K562 (cell line): ENCODE results near the gene BEST1. TPM values are rescaled to one million over a fixed set of nuclear protein-coding genes. Genes with fewer than 3 reads are reported as not detected.
A peak's percentile ranks its signal among the peaks of the same experiment; 100 is the strongest.

Experiments
- CEBPB ChIP-seq: fragments of 450-650 bp; IDR thresholded peaks from 2 replicates; pipeline ENCODE4 v1.6.1; 2016; ENCODE audit warnings: missing genetic modification characterization, missing compliant biosample characterization
- GATAD2B ChIP-seq: fragments of 450-650 bp; IDR thresholded peaks from 2 replicates; pipeline ENCODE4 v1.6.1; 2017; ENCODE audit warnings: mild to moderate bottlenecking, borderline replicate concordance
- NR4A1 ChIP-seq, 2 experiments: fragments of 250-450 bp in 1 of 2; fragments of 450-650 bp in 1 of 2; sonication (Bioruptor Pico) in 1 of 2; IDR thresholded peaks; 2 replicates each; pipeline versions ENCODE4 v1.4.0 to v1.6.1; 2016 to 2020; ENCODE audit warnings: mild to moderate bottlenecking in 2 of 2, missing compliant biosample characterization in 1 of 2, missing genetic modification characterization in 1 of 2, moderate library complexity in 1 of 2
- PBX2 ChIP-seq, 2 experiments: IDR thresholded peaks in 1 of 2; conservative IDR thresholded peaks in 1 of 2; 2 replicates each; pipeline ENCODE4 v1.6.1; 2016; ENCODE audit warnings: low read depth in 2 of 2, mild to moderate bottlenecking in 1 of 2, missing compliant biosample characterization in 1 of 2, missing genetic modification characterization in 1 of 2, moderate library complexity in 1 of 2
- RHOXF2B ChIP-seq: fragments of 250-450 bp; sonication (Bioruptor Pico); conservative IDR thresholded peaks from 2 replicates; pipeline ENCODE4 v1.5.1; 2021
- SMAD2 ChIP-seq: fragments of 150-350 bp; IDR thresholded peaks from 2 replicates; pipeline ENCODE4 v1.6.1; 2014; ENCODE audit warnings: low read depth, mild to moderate bottlenecking, low read length
- TAL1 ChIP-seq: fragments of 450-650 bp; IDR thresholded peaks from 2 replicates; pipeline ENCODE4 v1.6.1; 2016; ENCODE audit warnings: mild to moderate bottlenecking
- ZNF707 ChIP-seq: fragments of 250-450 bp; sonication (Bioruptor Pico); conservative IDR thresholded peaks from 2 replicates; pipeline ENCODE4 v1.8.0; 2022; ENCODE audit warnings: inconsistent platforms, mild to moderate bottlenecking, moderate library complexity
- ZNF77 ChIP-seq: fragments of 250-450 bp; sonication (Bioruptor Pico); IDR thresholded peaks from 2 replicates; pipeline ENCODE4 v1.5.0; 2020
- polyA plus RNA-seq, 8 experiments: library from polyadenylated mRNA; depleted of rRNA in 4 of 8; stranded (reverse) in 5 of 8; unstranded in 3 of 8; fragments of >200 nt; fragmentation: Nextera tagmentation in 2 of 8; fragmentation: Illumina TruSeq in 1 of 8; extraction: Ambion mirVana in 2 of 8; extraction: Trizol in 1 of 8; gene quantifications; 2 replicates each; pipeline versions ENCODE4 v1.2.1 to v1.2.3, GENCODE V29; 2011 to 2014; ENCODE audit warnings: inconsistent platforms in 1 of 8, missing spikeins in 1 of 8
- total RNA-seq, 7 experiments: library from RNA; depleted of rRNA in 6 of 7; stranded (reverse); fragments of >200 nt in 6 of 7; fragmentation: Illumina TruSeq in 2 of 7; extraction: Trizol in 2 of 7; gene quantifications; 2 replicates each; pipeline versions ENCODE4 v1.2.1 to v1.2.3, GENCODE V29; 2011 to 2021; ENCODE audit warnings: low replicate concordance in 1 of 7
- TF ChIP-seq, protein P1 (sequence below): fragments of 450-650 bp; IDR thresholded peaks from 2 replicates; pipeline ENCODE4 v1.6.1; 2014; ENCODE audit warnings: low read depth, mild to moderate bottlenecking, moderate library complexity, borderline replicate concordance
- TF ChIP-seq, protein P2 (sequence below): fragments of 250-450 bp; sonication (Bioruptor Pico); IDR thresholded peaks from 2 replicates; pipeline ENCODE4 v1.8.0; 2022; ENCODE audit warnings: inconsistent platforms, mild to moderate bottlenecking, moderate library complexity, borderline replicate concordance
- TF ChIP-seq, protein P3 (sequence below), 2 experiments: IDR thresholded peaks; 2 replicates each; pipeline ENCODE4 v1.6.1; 2012; ENCODE audit warnings: improper control_type of control experiment in 2 of 2, low read depth in 2 of 2, low read length in 2 of 2, borderline replicate concordance in 1 of 2
- TF ChIP-seq, protein P4 (sequence below): sonication (generic); formaldehyde crosslinking; IDR thresholded peaks from 2 replicates; pipeline ENCODE4 v1.9.0; 2022; ENCODE audit warnings: mild to moderate bottlenecking, missing genetic modification reagents
- TF ChIP-seq, protein P5 (sequence below): IDR thresholded peaks from 2 replicates; pipeline ENCODE4 v1.6.1; 2016; ENCODE audit warnings: missing genetic modification characterization, missing compliant biosample characterization

Gene BEST1
- total and polyA plus RNA-seq, 9 of the 15 experiments (the other 6 are each of a cell fraction or from before 2014, with no cell fraction given): 0.07 to 1.3 (median 0.40) TPM

- TF ChIP-seq, protein P1, sequence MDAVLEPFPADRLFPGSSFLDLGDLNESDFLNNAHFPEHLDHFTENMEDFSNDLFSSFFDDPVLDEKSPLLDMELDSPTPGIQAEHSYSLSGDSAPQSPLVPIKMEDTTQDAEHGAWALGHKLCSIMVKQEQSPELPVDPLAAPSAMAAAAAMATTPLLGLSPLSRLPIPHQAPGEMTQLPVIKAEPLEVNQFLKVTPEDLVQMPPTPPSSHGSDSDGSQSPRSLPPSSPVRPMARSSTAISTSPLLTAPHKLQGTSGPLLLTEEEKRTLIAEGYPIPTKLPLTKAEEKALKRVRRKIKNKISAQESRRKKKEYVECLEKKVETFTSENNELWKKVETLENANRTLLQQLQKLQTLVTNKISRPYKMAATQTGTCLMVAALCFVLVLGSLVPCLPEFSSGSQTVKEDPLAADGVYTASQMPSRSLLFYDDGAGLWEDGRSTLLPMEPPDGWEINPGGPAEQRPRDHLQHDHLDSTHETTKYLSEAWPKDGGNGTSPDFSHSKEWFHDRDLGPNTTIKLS: no peak
- TF ChIP-seq ZNF77 (CRISPR knock-in tag) (no peak), ZNF707 (CRISPR knock-in tag) (0 out of 2 replicates have a peak, but pooled peaks have one; percentile 3), CEBPB (tag) (no peak), TAL1 (no peak), SMAD2 (no peak), PBX2 (CRISPR knock-in tag; IDR thresholded peaks at IDR 0.05; ENCODE audit: low read depth) (no peak), PBX2 (tag; conservative IDR thresholded peaks at IDR 0.05; ENCODE audit: low read depth) (no peak), GATAD2B (peak; percentile 75), NR4A1 (CRISPR knock-in tag; IDR thresholded peaks at IDR 0.05) (no peak), NR4A1 (tag; IDR thresholded peaks at IDR 0.05) (no peak), RHOXF2B (0 out of 2 replicates have a peak, but pooled peaks have one; percentile 58)
- TF ChIP-seq, protein P2, sequence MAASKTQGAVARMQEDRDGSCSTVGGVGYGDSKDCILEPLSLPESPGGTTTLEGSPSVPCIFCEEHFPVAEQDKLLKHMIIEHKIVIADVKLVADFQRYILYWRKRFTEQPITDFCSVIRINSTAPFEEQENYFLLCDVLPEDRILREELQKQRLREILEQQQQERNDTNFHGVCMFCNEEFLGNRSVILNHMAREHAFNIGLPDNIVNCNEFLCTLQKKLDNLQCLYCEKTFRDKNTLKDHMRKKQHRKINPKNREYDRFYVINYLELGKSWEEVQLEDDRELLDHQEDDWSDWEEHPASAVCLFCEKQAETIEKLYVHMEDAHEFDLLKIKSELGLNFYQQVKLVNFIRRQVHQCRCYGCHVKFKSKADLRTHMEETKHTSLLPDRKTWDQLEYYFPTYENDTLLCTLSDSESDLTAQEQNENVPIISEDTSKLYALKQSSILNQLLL: no peak
- TF ChIP-seq, protein P3, sequence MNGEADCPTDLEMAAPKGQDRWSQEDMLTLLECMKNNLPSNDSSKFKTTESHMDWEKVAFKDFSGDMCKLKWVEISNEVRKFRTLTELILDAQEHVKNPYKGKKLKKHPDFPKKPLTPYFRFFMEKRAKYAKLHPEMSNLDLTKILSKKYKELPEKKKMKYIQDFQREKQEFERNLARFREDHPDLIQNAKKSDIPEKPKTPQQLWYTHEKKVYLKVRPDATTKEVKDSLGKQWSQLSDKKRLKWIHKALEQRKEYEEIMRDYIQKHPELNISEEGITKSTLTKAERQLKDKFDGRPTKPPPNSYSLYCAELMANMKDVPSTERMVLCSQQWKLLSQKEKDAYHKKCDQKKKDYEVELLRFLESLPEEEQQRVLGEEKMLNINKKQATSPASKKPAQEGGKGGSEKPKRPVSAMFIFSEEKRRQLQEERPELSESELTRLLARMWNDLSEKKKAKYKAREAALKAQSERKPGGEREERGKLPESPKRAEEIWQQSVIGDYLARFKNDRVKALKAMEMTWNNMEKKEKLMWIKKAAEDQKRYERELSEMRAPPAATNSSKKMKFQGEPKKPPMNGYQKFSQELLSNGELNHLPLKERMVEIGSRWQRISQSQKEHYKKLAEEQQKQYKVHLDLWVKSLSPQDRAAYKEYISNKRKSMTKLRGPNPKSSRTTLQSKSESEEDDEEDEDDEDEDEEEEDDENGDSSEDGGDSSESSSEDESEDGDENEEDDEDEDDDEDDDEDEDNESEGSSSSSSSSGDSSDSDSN (IDR thresholded peaks at IDR 0.05; ENCODE audit: borderline replicate concordance in 1 of 2, low read depth in 2 of 2, low read length in 2 of 2): no peak
- TF ChIP-seq, protein P4, sequence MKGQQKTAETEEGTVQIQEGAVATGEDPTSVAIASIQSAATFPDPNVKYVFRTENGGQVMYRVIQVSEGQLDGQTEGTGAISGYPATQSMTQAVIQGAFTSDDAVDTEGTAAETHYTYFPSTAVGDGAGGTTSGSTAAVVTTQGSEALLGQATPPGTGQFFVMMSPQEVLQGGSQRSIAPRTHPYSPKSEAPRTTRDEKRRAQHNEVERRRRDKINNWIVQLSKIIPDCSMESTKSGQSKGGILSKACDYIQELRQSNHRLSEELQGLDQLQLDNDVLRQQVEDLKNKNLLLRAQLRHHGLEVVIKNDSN (CRISPR knock-in tag): no peak; the same call in 1 of the 2 replicates
- TF ChIP-seq, protein P5, sequence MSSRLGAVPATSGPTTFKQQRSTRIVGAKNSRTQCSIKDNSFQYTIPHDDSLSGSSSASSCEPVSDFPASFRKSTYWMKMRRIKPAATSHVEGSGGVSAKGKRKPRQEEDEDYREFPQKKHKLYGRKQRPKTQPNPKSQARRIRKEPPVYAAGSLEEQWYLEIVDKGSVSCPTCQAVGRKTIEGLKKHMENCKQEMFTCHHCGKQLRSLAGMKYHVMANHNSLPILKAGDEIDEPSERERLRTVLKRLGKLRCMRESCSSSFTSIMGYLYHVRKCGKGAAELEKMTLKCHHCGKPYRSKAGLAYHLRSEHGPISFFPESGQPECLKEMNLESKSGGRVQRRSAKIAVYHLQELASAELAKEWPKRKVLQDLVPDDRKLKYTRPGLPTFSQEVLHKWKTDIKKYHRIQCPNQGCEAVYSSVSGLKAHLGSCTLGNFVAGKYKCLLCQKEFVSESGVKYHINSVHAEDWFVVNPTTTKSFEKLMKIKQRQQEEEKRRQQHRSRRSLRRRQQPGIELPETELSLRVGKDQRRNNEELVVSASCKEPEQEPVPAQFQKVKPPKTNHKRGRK (tag): no peak
Observed at GRCh38 chr11:61967116-61967923, 17.2 kb downstream of the BEST1 start, which contains the start of gene FTH1 (continued).
